ENCODE results near the gene THBS2. TPM values are rescaled to one million over a fixed set of nuclear protein-coding genes. Genes with fewer than 3 reads are reported as not detected.
"Not testable (repeated sequence)": the region's sequence is repeated elsewhere in the genome, so short reads cannot be mapped to it uniquely, and the experiment has no call there.

Gene THBS2
- total RNA-seq, 4 donors from 2014 or later, result 3.6 to 7.7 (median 4.8) TPM

DNA sequence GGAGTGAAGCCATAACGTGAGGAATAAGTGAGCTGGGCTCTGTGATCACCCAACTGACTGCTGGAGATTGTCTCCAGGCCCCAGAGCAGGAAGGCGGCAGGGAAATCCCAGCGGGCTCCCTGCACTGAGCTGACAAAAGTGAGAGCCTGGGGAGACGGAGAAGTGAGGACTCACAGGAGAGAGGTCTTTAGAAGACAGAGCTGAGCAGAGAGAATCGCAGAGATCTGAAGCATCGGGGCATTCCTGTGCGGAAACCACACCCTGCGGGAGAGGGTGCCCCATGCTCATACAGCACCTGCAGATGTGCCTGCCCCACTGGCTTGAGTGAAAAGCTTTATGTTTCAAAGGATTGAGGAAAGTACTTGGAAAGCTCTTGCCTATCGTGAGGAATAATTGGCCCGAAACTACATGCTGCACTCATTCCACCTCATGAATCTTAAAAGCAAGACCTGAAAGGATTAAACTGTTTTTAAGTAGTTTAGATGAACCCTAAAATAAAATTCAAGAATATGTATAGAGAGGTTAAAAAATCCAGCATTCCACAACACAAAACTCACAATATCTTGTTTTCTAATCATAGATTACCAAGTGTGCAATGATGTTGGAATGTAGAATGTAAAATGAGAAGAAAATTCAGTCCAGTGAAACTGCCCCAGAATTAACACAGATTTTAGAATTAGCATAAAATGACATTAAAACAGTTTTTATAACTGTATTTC, 17.7 kb upstream of the THBS2 start:
- DNase-seq, result no peak
- in situ Hi-C loops (cut with MboI; ENCODE audit: low sequenced_read_pairs in 4 of 4) (no loop called here), intact Hi-C loops (cut with DNase I; ENCODE audit: low total_unique reads) (no loop called here)

DNA sequence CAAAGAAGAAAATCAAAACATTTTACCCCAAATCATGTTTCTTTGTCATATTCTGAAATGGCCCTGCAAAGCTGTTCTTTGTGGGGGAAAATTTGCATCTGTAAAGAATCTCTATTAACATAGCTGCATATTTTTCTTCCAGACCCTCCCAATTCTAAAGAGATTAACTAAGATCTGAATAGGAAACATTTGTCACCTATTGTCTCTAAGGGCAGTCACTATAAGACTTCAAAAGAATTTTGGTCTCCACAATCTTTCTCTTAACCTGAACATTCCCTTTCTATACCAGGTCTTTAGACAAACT, 16.4 kb upstream of the THBS2 start:
- H3K9me3 ChIP-seq; H3K36me3 ChIP-seq; H3K4me1 ChIP-seq; ATAC-seq; intact Hi-C loops (cut with DNase I; ENCODE audit: low total_unique reads); DNase-seq; H3K27me3 ChIP-seq; H3K4me3 ChIP-seq; in situ Hi-C loops (cut with MboI; ENCODE audit: low sequenced_read_pairs in 4 of 4): not testable (repeated sequence)
- H3K27ac ChIP-seq, result peak overlapping the region in 2 of 4 donors; percentile 6 to 66

More for the DNA sequence above, 17.7 kb upstream of the THBS2 start:
- Histone ChIP-seq H3K4me1 (no peaks in the 10 kb centered on the region), H3K4me3 (no peak overlapping the region), H3K36me3 (no peaks in the 10 kb centered on the region), H3K27me3 (no peaks in the 10 kb centered on the region), H3K9me3 (no peaks in the 10 kb centered on the region), H3K27ac (no peak overlapping the region)
- ATAC-seq, result no peak
- no peak for TF ChIP-seq POLR2A (IDR thresholded peaks at IDR 0.05)
- TF ChIP-seq, protein P1, sequence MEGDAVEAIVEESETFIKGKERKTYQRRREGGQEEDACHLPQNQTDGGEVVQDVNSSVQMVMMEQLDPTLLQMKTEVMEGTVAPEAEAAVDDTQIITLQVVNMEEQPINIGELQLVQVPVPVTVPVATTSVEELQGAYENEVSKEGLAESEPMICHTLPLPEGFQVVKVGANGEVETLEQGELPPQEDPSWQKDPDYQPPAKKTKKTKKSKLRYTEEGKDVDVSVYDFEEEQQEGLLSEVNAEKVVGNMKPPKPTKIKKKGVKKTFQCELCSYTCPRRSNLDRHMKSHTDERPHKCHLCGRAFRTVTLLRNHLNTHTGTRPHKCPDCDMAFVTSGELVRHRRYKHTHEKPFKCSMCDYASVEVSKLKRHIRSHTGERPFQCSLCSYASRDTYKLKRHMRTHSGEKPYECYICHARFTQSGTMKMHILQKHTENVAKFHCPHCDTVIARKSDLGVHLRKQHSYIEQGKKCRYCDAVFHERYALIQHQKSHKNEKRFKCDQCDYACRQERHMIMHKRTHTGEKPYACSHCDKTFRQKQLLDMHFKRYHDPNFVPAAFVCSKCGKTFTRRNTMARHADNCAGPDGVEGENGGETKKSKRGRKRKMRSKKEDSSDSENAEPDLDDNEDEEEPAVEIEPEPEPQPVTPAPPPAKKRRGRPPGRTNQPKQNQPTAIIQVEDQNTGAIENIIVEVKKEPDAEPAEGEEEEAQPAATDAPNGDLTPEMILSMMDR (IDR thresholded peaks at IDR 0.05 in 4 of 5, conservative IDR thresholded peaks at IDR 0.05 in 1 of 5), result no peak

DNA sequence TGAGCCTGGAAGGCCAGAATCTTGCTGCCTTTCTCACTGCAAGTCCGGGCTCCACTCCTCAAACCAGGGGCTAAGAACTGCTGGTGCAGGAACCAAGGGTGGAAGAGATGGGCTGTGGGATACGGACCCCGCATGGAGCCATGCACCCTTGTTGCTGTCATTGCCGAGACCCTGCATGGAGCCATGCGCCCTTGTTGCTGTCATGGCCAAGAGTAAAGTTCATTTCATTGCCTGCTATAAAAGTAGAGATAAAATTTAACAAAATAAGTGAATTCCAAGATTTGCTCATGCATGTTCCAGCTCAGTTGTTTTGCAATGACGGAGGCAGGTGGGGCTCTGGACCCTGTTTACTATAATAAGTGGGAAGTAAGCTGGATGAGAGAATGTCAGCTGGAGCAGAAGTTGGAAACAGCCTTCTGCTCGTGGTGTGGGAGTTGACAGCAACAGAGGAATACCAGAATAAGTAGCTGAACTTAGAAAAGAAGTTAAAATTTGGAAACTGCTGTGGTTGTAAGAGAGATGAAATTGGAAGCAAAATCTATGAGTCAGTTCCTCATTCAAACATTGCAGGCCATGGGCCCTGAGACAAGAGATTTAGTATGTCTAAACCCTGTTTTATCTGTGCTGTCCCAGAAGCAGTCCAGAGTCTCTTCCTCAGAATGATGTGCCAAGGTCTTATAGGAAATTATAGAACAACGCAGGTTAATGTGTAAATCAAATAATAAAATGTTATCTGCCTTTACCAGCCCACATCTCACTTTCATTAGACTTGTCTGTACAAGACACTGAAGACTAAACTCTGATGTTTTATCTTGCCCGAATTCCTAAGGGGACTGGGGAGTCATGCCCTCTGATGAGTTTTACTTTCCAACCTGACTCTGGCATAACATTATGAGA, 15.8 kb upstream of the THBS2 start:
- DNase-seq (peak; percentile 27 to 73), ATAC-seq (peak; percentile 62 to 81)
- peak overlapping the region; percentile 19 to 66 (median 36) for H3K27ac ChIP-seq
- no peak overlapping the region for H3K4me3 ChIP-seq
- H3K36me3 ChIP-seq, result no peaks in the 10 kb centered on the region
- in situ Hi-C loops (cut with MboI; ENCODE audit: low sequenced_read_pairs in 4 of 4), result no loop called here
- no peaks in the 10 kb centered on the region for H3K27me3 ChIP-seq
- intact Hi-C loops (cut with DNase I; ENCODE audit: low total_unique reads), result no loop called here
- no peaks in the 10 kb centered on the region for H3K4me1 ChIP-seq
- no peaks in the 10 kb centered on the region for H3K9me3 ChIP-seq
- TF ChIP-seq POLR2A (IDR thresholded peaks at IDR 0.05), result peak in 1 of 2 donors; percentile 7
- TF ChIP-seq, protein P1 (IDR thresholded peaks at IDR 0.05 in 4 of 5, conservative IDR thresholded peaks at IDR 0.05 in 1 of 5), result no peak

DNA sequence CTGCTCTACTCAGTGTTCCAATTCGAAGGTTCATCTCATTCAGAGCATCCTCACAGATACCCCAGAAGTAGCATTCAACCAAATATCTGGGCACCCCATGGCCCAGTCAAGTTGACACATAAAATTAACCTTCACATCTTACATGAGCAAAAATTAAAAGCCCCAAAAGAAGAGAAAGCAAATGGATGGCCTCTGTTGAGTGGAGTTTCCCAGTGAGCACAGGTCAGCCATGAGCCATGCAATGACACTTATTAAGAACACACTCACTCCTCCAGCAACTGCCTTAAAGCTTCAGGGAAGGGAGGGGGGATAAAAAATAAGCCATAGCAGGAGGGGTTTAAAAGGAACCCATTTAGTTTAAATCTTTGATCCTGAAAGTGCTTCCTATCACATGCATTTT, 14.6 kb upstream of the THBS2 start:
- H3K27me3 ChIP-seq, result no peaks in the 10 kb centered on the region

More for the DNA sequence above, 14.6 kb upstream of the THBS2 start:
- DNase-seq (no peak), ATAC-seq (no peak)
- Histone ChIP-seq H3K4me3 (no peak overlapping the region), H3K27ac (peak overlapping the region; percentile 19 to 57 (median 40)), H3K4me1 (no peaks in the 10 kb centered on the region), H3K36me3 (no peaks in the 10 kb centered on the region), H3K9me3 (no peaks in the 10 kb centered on the region)
- intact Hi-C loops (cut with DNase I; ENCODE audit: low total_unique reads) (no loop called here), in situ Hi-C loops (cut with MboI; ENCODE audit: low sequenced_read_pairs in 4 of 4) (no loop called here)
- TF ChIP-seq, protein P1 (IDR thresholded peaks at IDR 0.05 in 4 of 5, conservative IDR thresholded peaks at IDR 0.05 in 1 of 5), result no peak
- TF ChIP-seq POLR2A (IDR thresholded peaks at IDR 0.05), result no peak
